HUES64 (cell line): ENCODE data around the gene CCR7.

Experiments used
- H3K27ac ChIP-seq: 2 replicates; pipeline ENCODE4 v1.7.0; 2013; ENCODE audit warnings: low read depth, low read length, inconsistent platforms
- H3K27me3 ChIP-seq: 2 replicates; pipeline ENCODE4 v1.6.1; 2013; ENCODE audit warnings: mild to moderate bottlenecking, low read length; ENCODE audit not compliant: insufficient read depth
- H3K36me3 ChIP-seq: 2 replicates; pipeline ENCODE4 v1.6.1; 2013; ENCODE audit warnings: mild to moderate bottlenecking, low read length; ENCODE audit not compliant: insufficient read depth
- H3K4me1 ChIP-seq: 2 replicates; pipeline ENCODE4 v1.6.1; 2013; ENCODE audit warnings: mild to moderate bottlenecking, low read length, moderate library complexity; ENCODE audit not compliant: insufficient read depth
- H3K4me3 ChIP-seq: 2 replicates; pipeline ENCODE4 v1.5.1; 2013; ENCODE audit warnings: mild to moderate bottlenecking, low read length, moderate library complexity
- H3K9ac ChIP-seq: 2 replicates; pipeline ENCODE4 v1.6.1; 2013; ENCODE audit warnings: mild to moderate bottlenecking, low read depth, low read length
- H3K9me3 ChIP-seq: 2 replicates; pipeline ENCODE4 v1.6.1; 2013; ENCODE audit warnings: low read depth, low read length; ENCODE audit not compliant: insufficient read depth
- WGBS: fragments of 150-250, 120-280 bp; methylation state at CpG from one replicate; pipeline ENCODE4 v1.1.7; 2013; ENCODE audit warnings: missing lambda C conversion rate; 5-methylcytosine and 5-hydroxymethylcytosine counted together

The CCR7 gene

GRCh38 chr17:40536295-40537171, 28.7 kb downstream of the CCR7 start:
- WGBS: 82% methylated on average over 13 of the region's 13 CpGs
- no peak overlapping the region for H3K27ac ChIP-seq
- H3K4me3 ChIP-seq: no peak overlapping the region
- H3K9me3 ChIP-seq: no peaks in the 10 kb centered on the region
- H3K27me3 ChIP-seq: no peaks in the 10 kb centered on the region
- H3K9ac ChIP-seq: no peak overlapping the region
- no peaks in the 10 kb centered on the region; the same call in 1 of the 2 replicates for H3K4me1 ChIP-seq
- H3K36me3 ChIP-seq: no peaks in the 10 kb centered on the region

- Histone ChIP-seq H3K9ac (no peak overlapping the region), H3K27me3 (no peaks in the 10 kb centered on the region), H3K4me3 (no peak overlapping the region), H3K4me1 (no peaks in the 10 kb centered on the region; the same call in 1 of the 2 replicates), H3K27ac (no peak overlapping the region), H3K36me3 (no peaks in the 10 kb centered on the region), H3K9me3 (no peaks in the 10 kb centered on the region)
- WGBS: 94% methylated on average over 3 of the region's 3 CpGs
These were observed 29.4 kb downstream of the CCR7 start for GRCh38 chr17:40535924-40536294.

DNA sequence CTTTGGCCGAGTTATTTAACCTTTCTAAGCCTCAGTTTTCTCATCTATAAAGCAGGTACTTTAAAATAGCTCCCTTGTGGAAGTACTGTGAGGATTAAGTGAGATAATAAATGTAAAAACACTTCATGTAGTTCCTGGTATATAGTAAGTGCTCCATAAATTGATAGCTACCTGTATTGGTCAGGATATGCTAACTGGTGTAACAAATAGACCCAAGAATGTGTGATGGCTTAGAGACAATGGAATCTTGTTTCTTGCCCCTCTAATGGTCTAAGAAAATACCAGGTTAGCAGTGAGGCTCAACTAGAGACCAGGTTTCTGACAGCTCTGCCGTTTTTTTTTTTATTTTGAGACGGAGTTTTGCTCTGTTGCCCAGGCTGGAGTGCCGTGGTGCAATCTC, 29.8 kb downstream of the CCR7 start:
- Histone ChIP-seq H3K9me3 (no peaks in the 10 kb centered on the region), H3K27ac (no peak overlapping the region), H3K4me1 (no peaks in the 10 kb centered on the region; the same call in 1 of the 2 replicates), H3K9ac (no peak overlapping the region), H3K27me3 (no peaks in the 10 kb centered on the region), H3K36me3 (no peaks in the 10 kb centered on the region), H3K4me3 (no peak overlapping the region)
- WGBS: 93% methylated on average over 3 of the region's 4 CpGs

GRCh38 chr17:40534371-40535189, 30.7 kb downstream of the CCR7 start:
- Histone ChIP-seq H3K9me3 (no peaks in the 10 kb centered on the region), H3K4me1 (no peaks in the 10 kb centered on the region; the same call in 1 of the 2 replicates)

DNA sequence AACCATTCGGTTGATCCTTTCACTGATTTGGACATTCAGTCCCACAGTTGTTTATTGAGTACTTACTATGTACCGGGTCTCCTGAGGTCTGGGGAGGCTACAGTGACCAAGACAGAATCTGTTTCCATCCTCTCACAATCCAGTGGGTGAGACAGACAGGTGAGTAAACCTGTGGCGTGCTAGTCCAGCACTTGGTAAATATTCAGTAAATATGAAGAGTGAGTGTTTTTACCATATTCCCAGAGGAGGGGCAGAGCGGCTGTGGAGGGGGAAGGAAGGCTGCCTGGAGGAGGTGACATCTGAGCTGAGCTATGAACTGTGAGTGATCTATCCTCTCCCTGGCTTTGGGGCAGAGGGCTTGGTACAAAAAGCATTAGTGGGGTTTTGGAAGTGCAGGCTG, 31.4 kb downstream of the CCR7 start:
- H3K36me3 ChIP-seq: no peaks in the 10 kb centered on the region
- H3K9me3 ChIP-seq: no peaks in the 10 kb centered on the region
- no peak overlapping the region for H3K9ac ChIP-seq
- 87% methylated on average over 4 of the region's 4 CpGs for WGBS
- no peak overlapping the region for H3K4me3 ChIP-seq
- H3K27ac ChIP-seq: no peak overlapping the region
- no peaks in the 10 kb centered on the region for H3K27me3 ChIP-seq
- H3K4me1 ChIP-seq: no peaks in the 10 kb centered on the region; the same call in 1 of the 2 replicates

More at GRCh38 chr17:40534371-40535189, 30.7 kb downstream of the CCR7 start:
- no peaks in the 10 kb centered on the region for H3K36me3 ChIP-seq
- 80% methylated on average over 11 of the region's 11 CpGs for WGBS
- H3K27ac ChIP-seq: no peak overlapping the region
- H3K27me3 ChIP-seq: no peaks in the 10 kb centered on the region
- no peak overlapping the region for H3K9ac ChIP-seq
- no peak overlapping the region for H3K4me3 ChIP-seq

DNA sequence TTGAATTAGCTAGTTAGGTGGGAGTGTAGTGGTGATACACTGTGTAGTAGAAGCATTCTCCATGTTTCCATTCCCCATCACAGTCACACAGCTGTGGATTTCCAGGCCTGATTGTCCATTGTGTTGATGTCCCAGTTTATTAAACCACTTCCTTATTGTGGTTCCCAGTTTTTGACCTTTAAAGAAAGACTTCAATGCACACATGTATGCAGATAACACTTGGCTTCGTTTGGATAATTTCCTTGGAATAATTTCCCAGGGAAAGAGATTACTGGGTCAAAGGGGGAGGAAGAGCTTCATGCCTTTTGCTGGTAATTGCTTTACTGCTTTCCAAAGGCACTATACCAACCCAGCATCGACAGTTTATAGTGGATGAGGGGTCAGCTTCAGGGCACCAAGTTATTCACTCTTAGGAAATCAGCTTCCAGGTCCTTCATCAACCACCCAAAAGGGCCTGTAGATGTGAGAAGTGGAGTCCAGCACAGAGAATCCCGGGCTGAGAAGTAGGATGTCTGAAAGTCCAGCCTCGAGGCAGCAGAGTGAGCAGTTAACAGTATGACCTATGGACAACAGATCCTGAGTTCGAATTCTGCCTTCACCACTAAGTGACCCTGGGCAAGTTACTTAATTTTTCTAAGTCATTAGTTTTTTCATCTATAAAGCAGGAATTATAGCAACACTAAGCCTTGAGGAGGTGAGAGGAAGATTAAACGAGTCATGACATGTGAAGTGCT, 32.6 kb downstream of the CCR7 start:
- 85% methylated on average over 6 of the region's 6 CpGs for WGBS
- no peaks in the 10 kb centered on the region for H3K27me3 ChIP-seq
- no peak overlapping the region for H3K4me3 ChIP-seq
- H3K9ac ChIP-seq: no peak overlapping the region
- H3K27ac ChIP-seq: no peak overlapping the region
- no peaks in the 10 kb centered on the region; the same call in 1 of the 2 replicates for H3K4me1 ChIP-seq
- no peaks in the 10 kb centered on the region for H3K9me3 ChIP-seq
- no peaks in the 10 kb centered on the region for H3K36me3 ChIP-seq

- H3K4me3 ChIP-seq: no peak overlapping the region
- no peaks in the 10 kb centered on the region for H3K27me3 ChIP-seq
- H3K4me1 ChIP-seq: no peaks in the 10 kb centered on the region; the same call in 1 of the 2 replicates
- H3K9ac ChIP-seq: no peak overlapping the region
- H3K9me3 ChIP-seq: no peaks in the 10 kb centered on the region
- WGBS: 92% methylated on average over 15 of the region's 15 CpGs
- H3K27ac ChIP-seq: no peak overlapping the region
- H3K36me3 ChIP-seq: no peaks in the 10 kb centered on the region
These were observed 34.0 kb downstream of the CCR7 start for GRCh38 chr17:40531051-40531991.

GRCh38 chr17:40530531-40530994, 34.7 kb downstream of the CCR7 start:
- 85% methylated on average over 5 of the region's 5 CpGs for WGBS
- H3K27ac ChIP-seq: no peak overlapping the region

DNA sequence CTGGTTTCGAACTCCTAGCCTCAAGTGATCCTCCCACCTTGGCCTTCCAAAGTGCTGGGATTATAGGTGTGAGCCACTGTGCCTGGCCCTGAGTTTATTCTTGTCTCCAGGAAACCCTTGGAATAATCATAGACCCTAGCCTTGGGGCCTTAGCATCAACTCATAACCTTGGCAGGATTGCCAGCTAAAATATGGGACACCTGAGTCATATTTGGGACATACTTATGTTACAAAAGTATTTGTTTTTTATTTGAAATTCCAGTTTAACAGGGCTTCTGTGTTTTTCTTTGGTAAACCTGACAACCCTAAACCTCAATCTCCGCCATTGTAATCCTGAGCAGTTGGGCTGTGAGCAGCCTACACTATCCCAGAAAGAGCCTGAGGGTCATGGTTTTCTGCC, 35.3 kb downstream of the CCR7 start:
- Histone ChIP-seq H3K27me3 (no peaks in the 10 kb centered on the region), H3K4me1 (no peaks in the 10 kb centered on the region; the same call in 1 of the 2 replicates), H3K27ac (no peak overlapping the region), H3K4me3 (no peak overlapping the region), H3K36me3 (no peaks in the 10 kb centered on the region), H3K9me3 (peaks cover 3% of the 10 kb centered on the region; the same call in 1 of the 2 replicates), H3K9ac (no peak overlapping the region)
- 92% methylated on average over 2 of the region's 2 CpGs for WGBS

More at GRCh38 chr17:40530531-40530994, 34.7 kb downstream of the CCR7 start:
- Histone ChIP-seq H3K4me1 (no peaks in the 10 kb centered on the region; the same call in 1 of the 2 replicates), H3K9ac (no peak overlapping the region), H3K9me3 (peaks cover under 1% of the 10 kb centered on the region; the same call in 1 of the 2 replicates), H3K27me3 (no peaks in the 10 kb centered on the region), H3K36me3 (no peaks in the 10 kb centered on the region), H3K4me3 (no peak overlapping the region)
